Stimulated activated CD4-positive, alpha-beta T cell treated with anti-CD3 and anti-CD28 coated beads, Interleukin-12 subunit alpha, Interleukin-12 subunit beta, amount 100 ng/mL, for 4 hours (primary cell): ENCODE measurements around the gene HDGF.

Source experiments
- DNase-seq: peaks from one replicate; pipeline ENCODE4 v3.0.0-alpha.2; 2020

The HDGF gene

GRCh38 chr1:156692925-156693847 is 58.3 kb downstream of the HDGF start:
- no peak for DNase-seq

DNA sequence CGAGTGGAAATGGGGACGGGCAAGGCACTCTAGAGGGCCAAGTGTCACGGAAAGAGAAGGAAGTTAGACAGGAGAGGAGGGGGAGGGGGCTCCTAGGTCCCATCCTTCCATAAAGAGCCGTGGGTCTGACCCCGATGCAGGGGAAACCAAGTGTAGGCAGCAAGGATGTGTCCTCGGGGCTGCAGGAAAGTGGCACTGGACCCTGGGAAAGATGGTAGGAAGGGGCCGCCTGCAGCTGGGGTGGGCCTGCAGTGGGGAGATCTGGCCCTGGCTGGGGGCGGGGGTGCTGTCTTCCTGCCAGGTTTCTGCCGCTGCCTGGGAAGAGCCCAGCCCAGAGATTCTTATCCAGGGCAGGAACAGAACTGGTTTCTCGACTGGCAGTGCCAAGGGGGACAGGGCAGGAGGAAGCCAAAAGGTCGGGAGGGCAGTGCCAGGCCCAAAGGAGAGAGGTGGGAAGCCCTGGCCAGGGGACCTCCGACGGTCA is 59.0 kb downstream of the HDGF start:
- DNase-seq = no peak
